ENCODE measurements around the gene ZDHHC17. TPM values are rescaled to one million over a fixed set of nuclear protein-coding genes. Genes with fewer than 3 reads are reported as not detected.

The ZDHHC17 gene
- total RNA-seq, 1 experiment from 2014 or later: 26.3 TPM

DNA sequence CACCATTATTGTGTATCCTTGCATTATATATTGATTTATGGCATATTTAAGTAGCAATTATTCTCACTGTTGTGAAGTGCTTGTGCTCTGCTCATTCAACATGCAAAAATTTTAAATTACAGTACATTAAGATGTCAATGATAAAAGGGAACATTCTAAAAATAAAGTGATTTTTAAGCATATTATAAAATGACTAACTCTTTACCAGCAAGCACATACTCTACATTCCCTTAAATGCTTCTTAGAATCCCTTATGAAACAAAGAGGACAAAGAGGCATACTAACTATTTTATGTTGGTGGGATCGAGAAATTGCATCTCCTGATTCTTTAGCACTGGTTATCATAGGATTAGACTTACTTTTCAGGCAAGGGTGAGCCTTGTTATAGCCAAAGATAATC, 46.6 kb upstream of the ZDHHC17 start:
- TF ChIP-seq TCF7L2 (IDR thresholded peaks at IDR 0.05; ENCODE audit: low read depth, low read length) (no peak), SIN3A (IDR thresholded peaks at IDR 0.05; ENCODE audit: borderline replicate concordance, insufficient read depth, low read depth, low read length) (no peak), REST (IDR thresholded peaks at IDR 0.05; ENCODE audit: insufficient read depth in 1 of 2, low read depth in 2 of 2, low read length in 1 of 2) (no peak), CTCF (IDR thresholded peaks at IDR 0.05) (no peak), POLR2AphosphoS5 (IDR thresholded peaks at IDR 0.05; ENCODE audit: low read depth, low read length) (no peak)
- in situ Hi-C loops (cut with HindIII; ENCODE audit: low pct_unique_long_range_greater_than_20kb, low sequenced_read_pairs): no loop called here
- no peaks in the 10 kb centered on the region for H3K4me1 ChIP-seq (ENCODE audit: control insufficient read depth, insufficient read depth, low read length)
- no peaks in the 10 kb centered on the region; the same call in 1 of the 2 replicates for H3K27me3 ChIP-seq (ENCODE audit: control insufficient read depth, insufficient read depth, low read length)
- ATAC-seq (no peak), DNase-seq (ENCODE audit: low read depth, low spot score) (no peak)
- intact Hi-C loops (cut with micrococcal nuclease; ENCODE audit: unreplicated experiment): no loop called here
- POLR2A ChIA-PET: no interaction called here
- no peak overlapping the region for H3K4me3 ChIP-seq (ENCODE audit: low read depth in 2 of 2, low read length in 2 of 2)
- BruUV-seq (replicated peaks): no TSS peak
- no peaks in the 10 kb centered on the region for H3K9me3 ChIP-seq (ENCODE audit: control insufficient read depth, insufficient read depth, low read depth, low read length)
- H3K27ac ChIP-seq (ENCODE audit: low read length): no peak overlapping the region
- CTCF ChIA-PET: no interaction called here
- H3K36me3 ChIP-seq (ENCODE audit: control insufficient read depth, insufficient read depth, low read length): no peaks in the 10 kb centered on the region

- CTCF ChIA-PET: no interaction called here
- Histone ChIP-seq H3K4me3 (ENCODE audit: low read depth in 2 of 2, low read length in 2 of 2) (no peak overlapping the region), H3K4me1 (ENCODE audit: control insufficient read depth, insufficient read depth, low read length) (no peaks in the 10 kb centered on the region), H3K9me3 (ENCODE audit: control insufficient read depth, insufficient read depth, low read depth, low read length) (no peaks in the 10 kb centered on the region), H3K27ac (ENCODE audit: low read length) (no peak overlapping the region), H3K36me3 (ENCODE audit: control insufficient read depth, insufficient read depth, low read length) (no peaks in the 10 kb centered on the region), H3K27me3 (ENCODE audit: control insufficient read depth, insufficient read depth, low read length) (no peaks in the 10 kb centered on the region; the same call in 1 of the 2 replicates)
- no peak for DNase-seq (ENCODE audit: low read depth, low spot score)
- in situ Hi-C loops (cut with HindIII; ENCODE audit: low pct_unique_long_range_greater_than_20kb, low sequenced_read_pairs): no loop called here
- no TSS peak for BruUV-seq (replicated peaks)
- TF ChIP-seq TCF7L2 (IDR thresholded peaks at IDR 0.05; ENCODE audit: low read depth, low read length): no peak
- no peak for TF ChIP-seq REST (IDR thresholded peaks at IDR 0.05; ENCODE audit: insufficient read depth in 1 of 2, low read depth in 2 of 2, low read length in 1 of 2)
- no peak for TF ChIP-seq CTCF (IDR thresholded peaks at IDR 0.05)
- no peak for TF ChIP-seq POLR2AphosphoS5 (IDR thresholded peaks at IDR 0.05; ENCODE audit: low read depth, low read length)
- TF ChIP-seq SIN3A (IDR thresholded peaks at IDR 0.05; ENCODE audit: borderline replicate concordance, insufficient read depth, low read depth, low read length): no peak
- intact Hi-C loops (cut with micrococcal nuclease; ENCODE audit: unreplicated experiment): no loop called here
- POLR2A ChIA-PET: no interaction called here
- ATAC-seq: no peak
Observed at GRCh38 chr12:76719171-76720041, 44.5 kb upstream of the ZDHHC17 start.

Data from Panc1 (cell line).